Measurements from ENCODE around the gene TCFL5. TPM values are rescaled to one million over a fixed set of nuclear protein-coding genes. Genes with fewer than 3 reads are reported as not detected.

Gene TCFL5
- total RNA-seq, 1 donor from 2014 or later = 12.8 TPM

GRCh38 chr20:62805711-62806382 lies 55.8 kb downstream of the TCFL5 start:
- no peaks in the 10 kb centered on the region for H3K9me3 Mint-ChIP-seq (ENCODE audit: unreplicated experiment)
- H3K4me1 Mint-ChIP-seq (ENCODE audit: unreplicated experiment) = peaks cover 23% of the 10 kb centered on the region
- peak overlapping the region; percentile 81 for H3K4me3 Mint-ChIP-seq (ENCODE audit: unreplicated experiment)
- H3K27me3 Mint-ChIP-seq (ENCODE audit: unreplicated experiment) = no peaks in the 10 kb centered on the region
- peaks cover 8% of the 10 kb centered on the region for H3K36me3 Mint-ChIP-seq (ENCODE audit: unreplicated experiment)
- TF ChIP-seq, protein P1, sequence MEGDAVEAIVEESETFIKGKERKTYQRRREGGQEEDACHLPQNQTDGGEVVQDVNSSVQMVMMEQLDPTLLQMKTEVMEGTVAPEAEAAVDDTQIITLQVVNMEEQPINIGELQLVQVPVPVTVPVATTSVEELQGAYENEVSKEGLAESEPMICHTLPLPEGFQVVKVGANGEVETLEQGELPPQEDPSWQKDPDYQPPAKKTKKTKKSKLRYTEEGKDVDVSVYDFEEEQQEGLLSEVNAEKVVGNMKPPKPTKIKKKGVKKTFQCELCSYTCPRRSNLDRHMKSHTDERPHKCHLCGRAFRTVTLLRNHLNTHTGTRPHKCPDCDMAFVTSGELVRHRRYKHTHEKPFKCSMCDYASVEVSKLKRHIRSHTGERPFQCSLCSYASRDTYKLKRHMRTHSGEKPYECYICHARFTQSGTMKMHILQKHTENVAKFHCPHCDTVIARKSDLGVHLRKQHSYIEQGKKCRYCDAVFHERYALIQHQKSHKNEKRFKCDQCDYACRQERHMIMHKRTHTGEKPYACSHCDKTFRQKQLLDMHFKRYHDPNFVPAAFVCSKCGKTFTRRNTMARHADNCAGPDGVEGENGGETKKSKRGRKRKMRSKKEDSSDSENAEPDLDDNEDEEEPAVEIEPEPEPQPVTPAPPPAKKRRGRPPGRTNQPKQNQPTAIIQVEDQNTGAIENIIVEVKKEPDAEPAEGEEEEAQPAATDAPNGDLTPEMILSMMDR (IDR thresholded peaks at IDR 0.05) = no peak
- H3K27ac Mint-ChIP-seq (ENCODE audit: unreplicated experiment) = peak overlapping the region; percentile 65
- no peak for DNase-seq (ENCODE audit: extremely low spot score, unreplicated experiment)

- no peak for DNase-seq (ENCODE audit: extremely low spot score, unreplicated experiment)
- TF ChIP-seq, protein P1 (IDR thresholded peaks at IDR 0.05) = no peak
- Mint-ChIP-seq H3K27me3 (ENCODE audit: unreplicated experiment) (no peaks in the 10 kb centered on the region), H3K27ac (ENCODE audit: unreplicated experiment) (peak overlapping the region; percentile 65), H3K36me3 (ENCODE audit: unreplicated experiment) (peaks cover 8% of the 10 kb centered on the region), H3K4me1 (ENCODE audit: unreplicated experiment) (peaks cover 23% of the 10 kb centered on the region), H3K9me3 (ENCODE audit: unreplicated experiment) (no peaks in the 10 kb centered on the region), H3K4me3 (ENCODE audit: unreplicated experiment) (peak overlapping the region; percentile 81)
Observed at GRCh38 chr20:62805155-62805710, 56.4 kb downstream of the TCFL5 start.

GRCh38 chr20:62804627-62805154 lies 56.9 kb downstream of the TCFL5 start, which contains the start of gene OGFR:
Gene OGFR, plus strand, starts transcription at chr20:62804835. Its CDS starts 25 bp downstream, at chr20:62804860.
- DNase-seq (ENCODE audit: extremely low spot score, unreplicated experiment) = no peak
- H3K4me1 Mint-ChIP-seq (ENCODE audit: unreplicated experiment) = peaks cover 23% of the 10 kb centered on the region
- TF ChIP-seq, protein P1 (IDR thresholded peaks at IDR 0.05) = no peak
- H3K27ac Mint-ChIP-seq (ENCODE audit: unreplicated experiment) = peak within 1 kb of the TSS; percentile 81
- peak within 1 kb of the TSS; percentile 89 for H3K4me3 Mint-ChIP-seq (ENCODE audit: unreplicated experiment)
- peaks cover 10% of the 10 kb centered on the region for H3K36me3 Mint-ChIP-seq (ENCODE audit: unreplicated experiment)
- H3K27me3 Mint-ChIP-seq (ENCODE audit: unreplicated experiment) = no peaks in the 10 kb centered on the region
- H3K9me3 Mint-ChIP-seq (ENCODE audit: unreplicated experiment) = no peaks in the 10 kb centered on the region

- H3K4me1 Mint-ChIP-seq (ENCODE audit: unreplicated experiment) = peaks cover 23% of the 10 kb centered on the region
- H3K36me3 Mint-ChIP-seq (ENCODE audit: unreplicated experiment) = peaks cover 15% of the 10 kb centered on the region
- no peak for DNase-seq (ENCODE audit: extremely low spot score, unreplicated experiment)
- H3K27me3 Mint-ChIP-seq (ENCODE audit: unreplicated experiment) = no peaks in the 10 kb centered on the region
- H3K9me3 Mint-ChIP-seq (ENCODE audit: unreplicated experiment) = no peaks in the 10 kb centered on the region
- H3K4me3 Mint-ChIP-seq (ENCODE audit: unreplicated experiment) = peak overlapping the region; percentile 74
- TF ChIP-seq, protein P1 (IDR thresholded peaks at IDR 0.05) = no peak
- H3K27ac Mint-ChIP-seq (ENCODE audit: unreplicated experiment) = peak overlapping the region; percentile 81
Observed at GRCh38 chr20:62804021-62804626, 57.5 kb downstream of the TCFL5 start.

Measured in osteocyte (in vitro differentiated cells).